K562 (cell line): ENCODE results near the gene CST1.
"Not testable (repeated sequence)": the region's sequence is repeated elsewhere in the genome, so short reads cannot be mapped to it uniquely, and the experiment has no call there.

ENCODE experiments used
- HDAC3 ChIP-seq: fragments of 450-650 bp; IDR thresholded peaks from 2 replicates; pipeline ENCODE4 v1.6.1; 2018; ENCODE audit warnings: borderline replicate concordance, mild to moderate bottlenecking, moderate library complexity; ENCODE audit not compliant: partially characterized antibody
- RNF2 ChIP-seq: sonication (generic); IDR thresholded peaks from 2 replicates; pipeline ENCODE4 v1.6.1; 2016
- SRSF9 ChIP-seq: fragments of 200-400 bp; formaldehyde crosslinking; IDR thresholded peaks from 2 replicates; pipeline ENCODE4 v1.6.1; 2017; ENCODE audit warnings: low read depth, low read length, borderline replicate concordance
- ZKSCAN8 ChIP-seq: fragments of 200-800 bp; sonication (Bioruptor generic); IDR thresholded peaks from 2 replicates; pipeline ENCODE4 v1.6.1; 2016; ENCODE audit warnings: missing genetic modification characterization, missing compliant biosample characterization
- TF ChIP-seq, protein P1 (sequence below): sonication (generic); formaldehyde crosslinking; IDR thresholded peaks from 2 replicates; pipeline ENCODE4 v1.8.0; 2023; ENCODE audit warnings: mild to moderate bottlenecking, missing genetic modification reagents

GRCh38 chr20:23777380-23777779 lies 26.6 kb upstream of the CST1 start:
- TF ChIP-seq RNF2; SRSF9; ZKSCAN8 (CRISPR knock-in tag); HDAC3: not testable (repeated sequence)
- TF ChIP-seq, protein P1, sequence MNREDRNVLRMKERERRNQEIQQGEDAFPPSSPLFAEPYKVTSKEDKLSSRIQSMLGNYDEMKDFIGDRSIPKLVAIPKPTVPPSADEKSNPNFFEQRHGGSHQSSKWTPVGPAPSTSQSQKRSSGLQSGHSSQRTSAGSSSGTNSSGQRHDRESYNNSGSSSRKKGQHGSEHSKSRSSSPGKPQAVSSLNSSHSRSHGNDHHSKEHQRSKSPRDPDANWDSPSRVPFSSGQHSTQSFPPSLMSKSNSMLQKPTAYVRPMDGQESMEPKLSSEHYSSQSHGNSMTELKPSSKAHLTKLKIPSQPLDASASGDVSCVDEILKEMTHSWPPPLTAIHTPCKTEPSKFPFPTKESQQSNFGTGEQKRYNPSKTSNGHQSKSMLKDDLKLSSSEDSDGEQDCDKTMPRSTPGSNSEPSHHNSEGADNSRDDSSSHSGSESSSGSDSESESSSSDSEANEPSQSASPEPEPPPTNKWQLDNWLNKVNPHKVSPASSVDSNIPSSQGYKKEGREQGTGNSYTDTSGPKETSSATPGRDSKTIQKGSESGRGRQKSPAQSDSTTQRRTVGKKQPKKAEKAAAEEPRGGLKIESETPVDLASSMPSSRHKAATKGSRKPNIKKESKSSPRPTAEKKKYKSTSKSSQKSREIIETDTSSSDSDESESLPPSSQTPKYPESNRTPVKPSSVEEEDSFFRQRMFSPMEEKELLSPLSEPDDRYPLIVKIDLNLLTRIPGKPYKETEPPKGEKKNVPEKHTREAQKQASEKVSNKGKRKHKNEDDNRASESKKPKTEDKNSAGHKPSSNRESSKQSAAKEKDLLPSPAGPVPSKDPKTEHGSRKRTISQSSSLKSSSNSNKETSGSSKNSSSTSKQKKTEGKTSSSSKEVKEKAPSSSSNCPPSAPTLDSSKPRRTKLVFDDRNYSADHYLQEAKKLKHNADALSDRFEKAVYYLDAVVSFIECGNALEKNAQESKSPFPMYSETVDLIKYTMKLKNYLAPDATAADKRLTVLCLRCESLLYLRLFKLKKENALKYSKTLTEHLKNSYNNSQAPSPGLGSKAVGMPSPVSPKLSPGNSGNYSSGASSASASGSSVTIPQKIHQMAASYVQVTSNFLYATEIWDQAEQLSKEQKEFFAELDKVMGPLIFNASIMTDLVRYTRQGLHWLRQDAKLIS (CRISPR knock-in tag) = not testable (repeated sequence)
